OCI-LY7 (cell line): Measurements from ENCODE around the gene KREMEN2. TPM values are rescaled to one million over a fixed set of nuclear protein-coding genes. Genes with fewer than 3 reads are reported as not detected.

ENCODE experiments used
- BruUV-seq: library from RNA; stranded (reverse); fragments of 400-500 nt; replicated peaks from 2 replicates; lab custom pipeline; 2021; lab: Mats Ljungman, UMichigan
- CTCF ChIA-PET: fragments of 300-600 bp; sonication (Branson Sonifier 250); formaldehyde crosslinking; loops from one replicate; lab custom pipeline; 2022; ENCODE audit warnings: antibody characterized with exemption; ENCODE audit not compliant: unreplicated experiment; lab: Charles Lee
- POLR2A ChIA-PET: fragments of 300-600 bp; sonication (Branson Sonifier 250); formaldehyde crosslinking; loops from one replicate; lab custom pipeline; 2022; ENCODE audit warnings: antibody characterized with exemption; lab: Charles Lee
- DNase-seq: peaks from one replicate; pipeline ENCODE4 v3.0.0-alpha.2; 2015; ENCODE audit warnings: low spot score
- H2AFZ ChIP-seq: fragments of 200-600 bp; sonication (generic), shearing (Covaris generic); 2 replicates; pipeline ENCODE4 v1.6.1; 2014; ENCODE audit warnings: mild to moderate bottlenecking, antibody characterized with exemption, low read length, moderate library complexity
- H3K27ac ChIP-seq: fragments of 200-600 bp; sonication (generic); 2 replicates; pipeline ENCODE4 v1.5.1; 2014; ENCODE audit warnings: mixed run types, low read depth, mild to moderate bottlenecking, moderate library complexity, low read length, inconsistent platforms; ENCODE audit not compliant: poor library complexity, severe bottlenecking
- H3K36me3 ChIP-seq: fragments of 200-600 bp; sonication (generic); 2 replicates; pipeline ENCODE4 v1.6.1; 2014; ENCODE audit warnings: mild to moderate bottlenecking, antibody characterized with exemption, low read length, moderate library complexity, mixed read lengths; ENCODE audit not compliant: insufficient read depth
- H3K4me1 ChIP-seq: fragments of 200-600 bp; sonication (generic); 2 replicates; pipeline ENCODE4 v1.5.1; 2014; ENCODE audit warnings: mild to moderate bottlenecking, low read length; ENCODE audit not compliant: insufficient read depth, poor library complexity, severe bottlenecking
- H3K4me2 ChIP-seq: fragments of 200-600 bp; sonication (generic); 2 replicates; pipeline ENCODE4 v1.6.1; 2014; ENCODE audit warnings: mild to moderate bottlenecking, low read length
- H3K4me3 ChIP-seq: fragments of 200-600 bp; sonication (generic); 2 replicates; pipeline ENCODE4 v1.5.1; 2014; ENCODE audit warnings: mild to moderate bottlenecking, low read depth, low read length; ENCODE audit not compliant: poor library complexity, severe bottlenecking
- H3K79me2 ChIP-seq: fragments of 200-600 bp; sonication (generic); 2 replicates; pipeline ENCODE4 v1.6.1; 2016; ENCODE audit warnings: low read depth, mild to moderate bottlenecking, low read length, moderate library complexity, mixed read lengths; ENCODE audit not compliant: insufficient read depth
- H3K9me2 ChIP-seq: fragments of 200-600 bp; sonication (generic); 2 replicates; pipeline ENCODE4 v1.6.1; 2016; ENCODE audit warnings: mild to moderate bottlenecking, low read length, mixed read lengths; ENCODE audit not compliant: insufficient read depth
- H3K9me3 ChIP-seq: fragments of 200-600 bp; sonication (generic); 2 replicates; pipeline ENCODE4 v1.6.1; 2014; ENCODE audit warnings: mild to moderate bottlenecking, mixed run types, low read length, mixed read lengths
- H4K20me1 ChIP-seq: fragments of 200-600 bp; sonication (generic); 2 replicates; pipeline ENCODE4 v1.6.1; 2014; ENCODE audit warnings: mild to moderate bottlenecking, antibody characterized with exemption, low read length, moderate library complexity, mixed read lengths; ENCODE audit not compliant: insufficient read depth
- EZH2phosphoT487 ChIP-seq: fragments of 200-600 bp; sonication (generic); IDR thresholded peaks from 2 replicates; pipeline ENCODE4 v1.6.1; 2018; ENCODE audit warnings: low read depth, borderline replicate concordance, mild to moderate bottlenecking, mixed run types, antibody characterized with exemption, low read length, moderate library complexity, mixed read lengths
- intact Hi-C: fragments of 100-400 bp; cut with micrococcal nuclease; formaldehyde crosslinking; loops from one replicate; pipeline ENCODE4 v1.10.0; 2022; ENCODE audit not compliant: unreplicated experiment
- total RNA-seq, 2 experiments: library from RNA; depleted of rRNA in 1 of 2; stranded (reverse); fragments of >200 nt in 1 of 2; shearing (Covaris generic) in 1 of 2; gene quantifications; 2 replicates each; pipeline ENCODE4 v1.2.3, GENCODE V29; 2014 to 2022
- TF ChIP-seq, protein P1 (sequence below): fragments of 200-600 bp; sonication (generic); conservative IDR thresholded peaks from 2 replicates; pipeline ENCODE4 v1.5.1; 2014; ENCODE audit warnings: mild to moderate bottlenecking, antibody characterized with exemption, low read length, moderate library complexity, mixed read lengths

KREMEN2 gene
- total RNA-seq, 2 experiments from 2014 or later = 0.09 TPM; not detected in 1

DNA sequence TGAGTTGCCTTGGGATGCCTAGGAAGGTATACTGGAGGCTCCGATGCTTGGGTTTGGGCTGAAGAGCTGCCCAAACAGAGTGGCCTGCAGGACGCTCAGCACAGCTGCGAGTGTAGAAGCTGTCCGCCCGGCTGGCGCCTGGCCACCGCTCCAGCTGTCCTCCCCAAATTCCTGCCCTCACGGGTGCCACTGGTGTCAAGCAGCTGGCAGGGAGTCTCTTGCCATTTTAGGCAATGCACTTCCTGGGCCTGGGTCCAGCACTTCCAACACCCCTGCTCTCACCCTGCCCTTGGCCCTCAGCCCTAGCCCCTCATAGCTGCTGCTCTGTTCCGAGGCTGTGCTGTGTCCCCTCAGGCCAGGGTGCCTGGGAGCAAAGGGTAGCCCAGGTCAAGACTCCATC lies 21.4 kb downstream of the KREMEN2 start:
- no peaks in the 10 kb centered on the region for H3K36me3 ChIP-seq
- H3K27ac ChIP-seq = no peak overlapping the region
- no peaks in the 10 kb centered on the region for H3K9me3 ChIP-seq
- no peaks in the 10 kb centered on the region for H4K20me1 ChIP-seq
- no peak overlapping the region for H3K4me2 ChIP-seq
- TF ChIP-seq, protein P1, sequence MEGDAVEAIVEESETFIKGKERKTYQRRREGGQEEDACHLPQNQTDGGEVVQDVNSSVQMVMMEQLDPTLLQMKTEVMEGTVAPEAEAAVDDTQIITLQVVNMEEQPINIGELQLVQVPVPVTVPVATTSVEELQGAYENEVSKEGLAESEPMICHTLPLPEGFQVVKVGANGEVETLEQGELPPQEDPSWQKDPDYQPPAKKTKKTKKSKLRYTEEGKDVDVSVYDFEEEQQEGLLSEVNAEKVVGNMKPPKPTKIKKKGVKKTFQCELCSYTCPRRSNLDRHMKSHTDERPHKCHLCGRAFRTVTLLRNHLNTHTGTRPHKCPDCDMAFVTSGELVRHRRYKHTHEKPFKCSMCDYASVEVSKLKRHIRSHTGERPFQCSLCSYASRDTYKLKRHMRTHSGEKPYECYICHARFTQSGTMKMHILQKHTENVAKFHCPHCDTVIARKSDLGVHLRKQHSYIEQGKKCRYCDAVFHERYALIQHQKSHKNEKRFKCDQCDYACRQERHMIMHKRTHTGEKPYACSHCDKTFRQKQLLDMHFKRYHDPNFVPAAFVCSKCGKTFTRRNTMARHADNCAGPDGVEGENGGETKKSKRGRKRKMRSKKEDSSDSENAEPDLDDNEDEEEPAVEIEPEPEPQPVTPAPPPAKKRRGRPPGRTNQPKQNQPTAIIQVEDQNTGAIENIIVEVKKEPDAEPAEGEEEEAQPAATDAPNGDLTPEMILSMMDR = no peak
- TF ChIP-seq EZH2phosphoT487 = no peak
- ChIA-PET POLR2A (no interaction called here), CTCF (no interaction called here)
- no peak overlapping the region for H3K4me3 ChIP-seq
- DNase-seq = no peak
- no TSS peak for BruUV-seq
- intact Hi-C loops = no loop called here
- no peak overlapping the region for H2AFZ ChIP-seq
- no peaks in the 10 kb centered on the region for H3K79me2 ChIP-seq
- H3K4me1 ChIP-seq = peaks cover 34% of the 10 kb centered on the region
- H3K9me2 ChIP-seq = no peaks in the 10 kb centered on the region

DNA sequence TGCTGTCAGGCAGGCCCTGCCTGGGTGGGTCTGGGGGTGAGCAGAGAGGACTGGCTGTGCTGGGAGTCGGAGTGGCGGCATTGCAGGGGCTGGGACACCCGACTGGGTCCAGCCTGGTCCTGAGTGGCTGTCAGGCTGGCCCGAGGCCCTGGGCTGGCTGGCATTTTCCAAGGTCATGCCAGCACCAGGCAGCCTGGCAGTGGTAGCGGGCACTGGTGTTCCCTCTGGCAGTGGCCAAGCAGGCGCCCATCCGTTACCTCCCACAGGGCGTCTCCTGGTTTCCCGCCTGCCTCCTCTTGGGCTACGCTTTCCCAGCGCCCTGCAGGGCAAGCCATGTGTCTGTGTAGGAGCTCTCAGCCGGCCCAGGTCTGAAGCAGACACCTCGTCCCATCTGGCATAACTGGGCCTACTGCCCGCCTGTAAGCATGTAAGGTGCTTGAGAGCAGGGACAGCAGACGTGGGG lies 21.8 kb downstream of the KREMEN2 start:
- Histone ChIP-seq H3K4me3 (no peak overlapping the region), H3K9me3 (no peaks in the 10 kb centered on the region), H3K4me2 (no peak overlapping the region), H2AFZ (no peak overlapping the region), H4K20me1 (no peaks in the 10 kb centered on the region), H3K4me1 (peaks cover 32% of the 10 kb centered on the region), H3K27ac (no peak overlapping the region), H3K9me2 (no peaks in the 10 kb centered on the region), H3K79me2 (no peaks in the 10 kb centered on the region), H3K36me3 (no peaks in the 10 kb centered on the region)
- no peak for DNase-seq
- TF ChIP-seq, protein P1 = no peak
- TF ChIP-seq EZH2phosphoT487 = no peak
- no TSS peak for BruUV-seq
- CTCF ChIA-PET = no interaction called here
- POLR2A ChIA-PET = no interaction called here
- intact Hi-C loops = no loop called here

DNA sequence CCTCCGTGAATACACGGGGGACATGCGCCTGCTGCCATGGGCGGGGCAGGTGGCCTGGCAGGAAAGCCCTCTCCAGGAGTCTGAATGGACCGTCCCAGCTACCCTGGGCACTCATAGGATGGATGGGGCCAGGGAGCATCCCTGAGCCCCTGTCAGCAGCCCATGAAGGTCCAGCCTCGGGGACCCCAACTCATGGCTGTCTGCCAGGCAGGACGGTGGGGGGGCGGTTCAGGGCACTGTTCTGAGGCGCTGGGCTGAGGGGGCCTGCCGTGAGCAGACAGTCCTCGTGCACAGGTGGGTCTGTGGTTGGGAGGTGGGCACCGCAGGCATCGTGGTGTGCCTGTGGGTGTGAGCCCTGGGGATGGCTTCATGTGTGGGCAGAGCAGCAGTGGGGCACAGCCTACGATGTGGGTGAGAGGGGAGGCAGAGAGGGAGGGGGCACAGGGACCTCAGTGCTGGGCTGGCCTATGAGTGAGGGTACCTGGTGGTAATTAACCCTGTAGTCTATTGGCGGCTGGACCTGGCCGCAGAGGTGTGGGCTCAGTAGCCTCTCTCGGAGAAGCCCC lies 22.6 kb downstream of the KREMEN2 start:
- Histone ChIP-seq H3K4me1 (peaks cover 24% of the 10 kb centered on the region), H3K27ac (no peak overlapping the region), H3K79me2 (no peaks in the 10 kb centered on the region), H3K36me3 (no peaks in the 10 kb centered on the region), H4K20me1 (no peaks in the 10 kb centered on the region), H3K4me2 (no peak overlapping the region), H2AFZ (no peak overlapping the region), H3K9me3 (no peaks in the 10 kb centered on the region), H3K4me3 (no peak overlapping the region), H3K9me2 (no peaks in the 10 kb centered on the region)
- ChIA-PET POLR2A (no interaction called here), CTCF (no interaction called here)
- no TSS peak for BruUV-seq
- no peak for DNase-seq
- intact Hi-C loops = no loop called here
- TF ChIP-seq, protein P1 = no peak
- TF ChIP-seq EZH2phosphoT487 = no peak
